PC-3 (cell line): ENCODE data around the gene MRPL39. TPM values are rescaled to one million over a fixed set of nuclear protein-coding genes. Genes with fewer than 3 reads are reported as not detected.

Experiments
- ATAC-seq: fragments of 200-7000 bp; cut with Tn5 transposase; 2 replicates; pipeline ENCODE4 v1.9.1; 2020; ENCODE audit warnings: mild to moderate bottlenecking, moderate library complexity
- BruUV-seq: library from RNA; stranded (reverse); fragments of 400-500 nt; replicated peaks from 2 replicates; lab custom pipeline; 2021; lab: Mats Ljungman, UMichigan
- CTCF ChIA-PET: fragments of 300-600 bp; sonication (Branson Sonifier 250); formaldehyde crosslinking; loops from one replicate; lab custom pipeline; 2022; ENCODE audit warnings: antibody characterized with exemption; lab: Charles Lee
- POLR2A ChIA-PET: fragments of 300-600 bp; sonication (Branson Sonifier 250); formaldehyde crosslinking; loops from one replicate; lab custom pipeline; 2022; ENCODE audit warnings: antibody characterized with exemption; ENCODE audit not compliant: unreplicated experiment; lab: Charles Lee
- DNase-seq: peaks from one replicate; pipeline ENCODE4 v3.0.0-alpha.2; 2015
- H2AFZ ChIP-seq: fragments of 300-600 bp; sonication (generic); 2 replicates; pipeline ENCODE4 v1.6.0; 2016; ENCODE audit warnings: antibody characterized with exemption, low read length
- H3F3A ChIP-seq: fragments of 300-600 bp; sonication (generic); one replicate; pipeline ENCODE4 v1.6.0; 2017; ENCODE audit warnings: antibody characterized with exemption, low read length, control low read depth, mild to moderate bottlenecking; ENCODE audit not compliant: unreplicated experiment
- H3K27ac ChIP-seq: fragments of 300-600 bp; sonication (generic); 2 replicates; pipeline ENCODE4 v1.5.1; 2016; ENCODE audit warnings: mild to moderate bottlenecking, low read length
- H3K27me3 ChIP-seq: fragments of 300-600 bp; sonication (generic); 2 replicates; pipeline ENCODE4 v1.6.1; 2016; ENCODE audit warnings: low read length, mixed read lengths
- H3K36me3 ChIP-seq: fragments of 300-600 bp; sonication (generic); 2 replicates; pipeline ENCODE4 v1.6.1; 2016; ENCODE audit warnings: low read depth, mixed run types, low read length, mixed read lengths
- H3K4me1 ChIP-seq: fragments of 300-600 bp; sonication (generic); 2 replicates; pipeline ENCODE4 v1.5.1; 2016; ENCODE audit warnings: low read length; ENCODE audit not compliant: insufficient read depth
- H3K4me2 ChIP-seq: fragments of 300-600 bp; sonication (generic); 2 replicates; pipeline ENCODE4 v1.6.0; 2016; ENCODE audit warnings: low read length
- H3K4me3 ChIP-seq: fragments of 300-600 bp; sonication (generic); 2 replicates; pipeline ENCODE4 v1.5.1; 2016; ENCODE audit warnings: mild to moderate bottlenecking, low read length, mixed read lengths
- H3K79me2 ChIP-seq: fragments of 300-600 bp; sonication (generic); 2 replicates; pipeline ENCODE4 v1.6.1; 2017; ENCODE audit warnings: low read length, mixed read lengths
- H3K9ac ChIP-seq: fragments of 300-600 bp; sonication (generic); 2 replicates; pipeline ENCODE4 v1.6.0; 2016; ENCODE audit warnings: mild to moderate bottlenecking, low read length
- H3K9me2 ChIP-seq: fragments of 300-600 bp; sonication (generic); replicated peaks from 2 replicates; pipeline ENCODE4 v1.6.1; 2016; ENCODE audit warnings: mixed run types, low read length, mixed read lengths
- H3K9me3 ChIP-seq: fragments of 300-600 bp; sonication (generic); 2 replicates; pipeline ENCODE4 v1.6.1; 2016; ENCODE audit warnings: low read length, mixed read lengths
- H4K20me1 ChIP-seq: fragments of 300-600 bp; sonication (generic); 2 replicates; pipeline ENCODE4 v1.6.1; 2016; ENCODE audit warnings: low read length, mixed read lengths
- CTCF ChIP-seq: fragments of 300-600 bp; sonication (generic); conservative IDR thresholded peaks from 2 replicates; pipeline ENCODE4 v1.5.1; 2017; ENCODE audit warnings: antibody characterized with exemption, low read depth, mild to moderate bottlenecking, low read length
- EZH2 ChIP-seq: fragments of 300-600 bp; sonication (generic); IDR thresholded peaks from one replicate; pipeline ENCODE4 v1.6.1; 2017; ENCODE audit warnings: antibody characterized with exemption, mild to moderate bottlenecking, low read length; ENCODE audit not compliant: unreplicated experiment
- EZH2phosphoT487 ChIP-seq: fragments of 300-600 bp; sonication (generic); IDR thresholded peaks from 2 replicates; pipeline ENCODE4 v1.6.1; 2018; ENCODE audit warnings: mild to moderate bottlenecking, antibody characterized with exemption, low read length, borderline replicate concordance
- intact Hi-C: fragments of 100-400 bp; cut with micrococcal nuclease; formaldehyde crosslinking; loops from 2 replicates; pipeline ENCODE4 v1.9.0; 2023
- total RNA-seq: library from RNA; depleted of rRNA; stranded (reverse); fragments of >200 nt; gene quantifications from 2 replicates; pipeline ENCODE4 v1.2.3, GENCODE V29; 2014; rRNA removed

The MRPL39 gene
- total RNA-seq, 1 experiment from 2014 or later: 107 TPM

GRCh38 chr21:25536752-25537151 lies 70.5 kb downstream of the MRPL39 start:
- no peak overlapping the region for H2AFZ ChIP-seq
- no peak overlapping the region for H3K9ac ChIP-seq
- peaks cover 6% of the 10 kb centered on the region; the same call in 1 of the 2 replicates for H3K9me3 ChIP-seq
- H3K79me2 ChIP-seq: no peaks in the 10 kb centered on the region
- CTCF ChIA-PET: no interaction called here
- H3K27me3 ChIP-seq: no peaks in the 10 kb centered on the region
- H3K4me2 ChIP-seq: no peak overlapping the region
- POLR2A ChIA-PET: no interaction called here
- DNase-seq (no peak), ATAC-seq (no peak)
- no peak for TF ChIP-seq EZH2phosphoT487
- peaks cover 6% of the 10 kb centered on the region; the same call in 1 of the 2 replicates for H3K36me3 ChIP-seq
- H3K4me3 ChIP-seq: no peak overlapping the region
- no peaks in the 10 kb centered on the region for H4K20me1 ChIP-seq
- no peaks in the 10 kb centered on the region for H3F3A ChIP-seq
- intact Hi-C loops: no loop called here
- no peak overlapping the region for H3K27ac ChIP-seq
- no peaks in the 10 kb centered on the region for H3K4me1 ChIP-seq
- BruUV-seq: no TSS peak
- no peaks in the 10 kb centered on the region for H3K9me2 ChIP-seq

- TF ChIP-seq EZH2 (no peak), CTCF (no peak), EZH2phosphoT487 (no peak)
- Histone ChIP-seq H3K4me3 (no peak overlapping the region), H3K4me2 (no peak overlapping the region), H2AFZ (no peak overlapping the region), H3K9ac (no peak overlapping the region), H3K4me1 (no peaks in the 10 kb centered on the region), H3K9me3 (peaks cover 6% of the 10 kb centered on the region; the same call in 1 of the 2 replicates), H3F3A (no peaks in the 10 kb centered on the region), H3K27ac (no peak overlapping the region), H3K79me2 (no peaks in the 10 kb centered on the region), H3K9me2 (no peaks in the 10 kb centered on the region), H3K36me3 (peaks cover 6% of the 10 kb centered on the region; the same call in 1 of the 2 replicates), H4K20me1 (no peaks in the 10 kb centered on the region), H3K27me3 (no peaks in the 10 kb centered on the region)
- no TSS peak for BruUV-seq
- no peak for DNase-seq
- no peak for ATAC-seq
- POLR2A ChIA-PET: no interaction called here
- intact Hi-C loops: no loop called here
- CTCF ChIA-PET: no interaction called here
These were observed 71.4 kb downstream of the MRPL39 start for GRCh38 chr21:25535849-25536248.

Other genes with a start within 250 kb of the MRPL39 start
- gene JAM2, start 31.8 kb upstream of the MRPL39 start, total RNA-seq: not detected in 2 replicates
- 170 and 184 TPM in 2 replicates for gene ATP5PF, start 127.4 kb upstream of the MRPL39 start, total RNA-seq
- 19.0 and 19.9 TPM in 2 replicates for gene GABPA, start 127.5 kb upstream of the MRPL39 start, total RNA-seq